Mammary epithelial cell (primary cell): ENCODE results near the gene METRNL.

ENCODE experiments used
- EZH2 ChIP-seq: IDR thresholded peaks from 2 replicates; pipeline ENCODE4 v1.6.1; 2012; ENCODE audit warnings: low read length, inconsistent platforms, borderline replicate concordance
- TF ChIP-seq, protein P1 (sequence below), 2 donors: IDR thresholded peaks in 1 of 2; conservative IDR thresholded peaks in 1 of 2; 2 replicates each; pipeline ENCODE4 v1.5.1; 2011 to 2012; ENCODE audit warnings: inconsistent platforms in 2 of 2, low read length in 2 of 2, mild to moderate bottlenecking in 2 of 2, control low read depth in 1 of 2, low read depth in 1 of 2; ENCODE audit not compliant: insufficient read depth in 1 of 2; ENCODE audit errors: extremely low read depth in 1 of 2

DNA sequence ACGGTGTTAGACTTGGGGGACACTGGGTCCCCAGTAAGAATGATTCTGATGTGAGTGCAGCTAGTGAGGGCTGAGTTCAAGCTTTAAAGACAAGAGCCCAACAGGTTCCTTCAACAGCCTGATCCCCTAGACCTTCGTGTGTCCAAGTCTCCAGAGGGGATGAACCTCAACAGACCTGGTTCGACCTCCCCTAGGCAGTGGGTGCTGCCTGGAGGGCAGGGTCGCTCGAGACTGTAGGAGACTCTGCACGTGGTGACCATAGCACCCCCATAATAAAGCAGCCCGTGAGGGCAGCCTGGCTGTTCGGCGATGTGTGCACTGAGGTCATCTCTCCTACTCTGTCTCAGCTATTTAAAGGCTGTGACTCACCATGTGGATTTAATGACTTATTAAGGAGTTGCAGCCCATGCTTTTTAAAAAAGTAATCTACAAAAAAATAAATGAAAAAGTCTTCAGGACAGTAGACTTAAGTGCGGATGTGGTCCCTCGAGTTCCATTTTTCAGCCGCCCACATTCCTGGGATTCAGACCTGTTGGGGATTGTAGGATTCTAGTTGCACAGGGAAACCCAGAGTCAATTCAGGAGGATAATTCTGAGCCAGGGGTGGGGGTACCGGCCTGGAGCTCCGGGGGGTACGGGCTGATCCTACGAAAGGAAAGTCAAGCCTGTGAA lies 23.4 kb upstream of the METRNL start:
- TF ChIP-seq, protein P1, sequence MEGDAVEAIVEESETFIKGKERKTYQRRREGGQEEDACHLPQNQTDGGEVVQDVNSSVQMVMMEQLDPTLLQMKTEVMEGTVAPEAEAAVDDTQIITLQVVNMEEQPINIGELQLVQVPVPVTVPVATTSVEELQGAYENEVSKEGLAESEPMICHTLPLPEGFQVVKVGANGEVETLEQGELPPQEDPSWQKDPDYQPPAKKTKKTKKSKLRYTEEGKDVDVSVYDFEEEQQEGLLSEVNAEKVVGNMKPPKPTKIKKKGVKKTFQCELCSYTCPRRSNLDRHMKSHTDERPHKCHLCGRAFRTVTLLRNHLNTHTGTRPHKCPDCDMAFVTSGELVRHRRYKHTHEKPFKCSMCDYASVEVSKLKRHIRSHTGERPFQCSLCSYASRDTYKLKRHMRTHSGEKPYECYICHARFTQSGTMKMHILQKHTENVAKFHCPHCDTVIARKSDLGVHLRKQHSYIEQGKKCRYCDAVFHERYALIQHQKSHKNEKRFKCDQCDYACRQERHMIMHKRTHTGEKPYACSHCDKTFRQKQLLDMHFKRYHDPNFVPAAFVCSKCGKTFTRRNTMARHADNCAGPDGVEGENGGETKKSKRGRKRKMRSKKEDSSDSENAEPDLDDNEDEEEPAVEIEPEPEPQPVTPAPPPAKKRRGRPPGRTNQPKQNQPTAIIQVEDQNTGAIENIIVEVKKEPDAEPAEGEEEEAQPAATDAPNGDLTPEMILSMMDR (conservative IDR thresholded peaks at IDR 0.05 in 1 of 2, IDR thresholded peaks at IDR 0.05 in 1 of 2; ENCODE audit: extremely low read depth in 1 of 2, insufficient read depth in 1 of 2, low read depth in 1 of 2, low read length in 2 of 2) = no peak
- TF ChIP-seq EZH2 = no peak
